Measurements from ENCODE around the gene SLC4A3.

DNA sequence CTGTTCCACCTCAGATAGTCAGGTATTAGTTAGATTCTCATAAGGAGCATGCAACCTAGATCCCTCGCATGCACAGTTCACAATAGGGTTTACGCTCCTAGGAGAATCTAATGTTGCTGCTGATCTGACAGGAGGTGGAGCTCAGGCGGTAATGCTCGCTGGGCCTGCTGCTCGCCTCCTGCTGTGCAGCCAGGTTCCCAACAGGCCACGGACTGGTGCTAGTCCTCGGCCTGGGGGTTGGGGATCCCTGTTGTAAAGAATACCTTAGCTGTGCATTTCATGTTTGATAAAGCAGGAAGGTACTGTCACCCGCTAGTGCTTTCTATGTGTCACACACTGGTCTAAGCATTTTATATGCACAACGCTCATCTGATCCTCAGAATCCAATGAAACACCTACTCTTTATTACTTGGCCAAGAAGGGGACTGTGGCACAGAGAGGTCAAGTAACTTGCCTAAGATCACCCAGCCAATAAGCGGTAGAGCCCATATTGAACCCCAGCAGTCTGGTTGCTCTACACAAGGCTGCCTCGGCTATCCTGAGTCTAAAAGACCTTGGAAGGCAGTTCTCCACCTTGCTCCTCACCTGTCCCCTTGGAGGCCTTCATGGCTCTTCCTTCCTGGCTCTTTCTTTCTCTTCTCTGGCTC lies 35.8 kb downstream of the SLC4A3 start:
- TF ChIP-seq REST (IDR thresholded peaks at IDR 0.05; ENCODE audit: low read depth): no peak
- TF ChIP-seq, protein P1, sequence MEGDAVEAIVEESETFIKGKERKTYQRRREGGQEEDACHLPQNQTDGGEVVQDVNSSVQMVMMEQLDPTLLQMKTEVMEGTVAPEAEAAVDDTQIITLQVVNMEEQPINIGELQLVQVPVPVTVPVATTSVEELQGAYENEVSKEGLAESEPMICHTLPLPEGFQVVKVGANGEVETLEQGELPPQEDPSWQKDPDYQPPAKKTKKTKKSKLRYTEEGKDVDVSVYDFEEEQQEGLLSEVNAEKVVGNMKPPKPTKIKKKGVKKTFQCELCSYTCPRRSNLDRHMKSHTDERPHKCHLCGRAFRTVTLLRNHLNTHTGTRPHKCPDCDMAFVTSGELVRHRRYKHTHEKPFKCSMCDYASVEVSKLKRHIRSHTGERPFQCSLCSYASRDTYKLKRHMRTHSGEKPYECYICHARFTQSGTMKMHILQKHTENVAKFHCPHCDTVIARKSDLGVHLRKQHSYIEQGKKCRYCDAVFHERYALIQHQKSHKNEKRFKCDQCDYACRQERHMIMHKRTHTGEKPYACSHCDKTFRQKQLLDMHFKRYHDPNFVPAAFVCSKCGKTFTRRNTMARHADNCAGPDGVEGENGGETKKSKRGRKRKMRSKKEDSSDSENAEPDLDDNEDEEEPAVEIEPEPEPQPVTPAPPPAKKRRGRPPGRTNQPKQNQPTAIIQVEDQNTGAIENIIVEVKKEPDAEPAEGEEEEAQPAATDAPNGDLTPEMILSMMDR (IDR thresholded peaks at IDR 0.05 in 2 of 3, conservative IDR thresholded peaks at IDR 0.05 in 1 of 3; ENCODE audit: borderline replicate concordance in 1 of 3, insufficient read depth in 1 of 3, low read depth in 2 of 3, low read length in 2 of 3): no peak

All from HCT116 (cell line).